ENCODE measurements around the gene CNTN1. TPM values are rescaled to one million over a fixed set of nuclear protein-coding genes. Genes with fewer than 3 reads are reported as not detected.

The CNTN1 gene
- 1.4 and 4.6 TPM in 2 replicates for total RNA-seq (2014; rRNA removed; shearing (Covaris generic))

DNA sequence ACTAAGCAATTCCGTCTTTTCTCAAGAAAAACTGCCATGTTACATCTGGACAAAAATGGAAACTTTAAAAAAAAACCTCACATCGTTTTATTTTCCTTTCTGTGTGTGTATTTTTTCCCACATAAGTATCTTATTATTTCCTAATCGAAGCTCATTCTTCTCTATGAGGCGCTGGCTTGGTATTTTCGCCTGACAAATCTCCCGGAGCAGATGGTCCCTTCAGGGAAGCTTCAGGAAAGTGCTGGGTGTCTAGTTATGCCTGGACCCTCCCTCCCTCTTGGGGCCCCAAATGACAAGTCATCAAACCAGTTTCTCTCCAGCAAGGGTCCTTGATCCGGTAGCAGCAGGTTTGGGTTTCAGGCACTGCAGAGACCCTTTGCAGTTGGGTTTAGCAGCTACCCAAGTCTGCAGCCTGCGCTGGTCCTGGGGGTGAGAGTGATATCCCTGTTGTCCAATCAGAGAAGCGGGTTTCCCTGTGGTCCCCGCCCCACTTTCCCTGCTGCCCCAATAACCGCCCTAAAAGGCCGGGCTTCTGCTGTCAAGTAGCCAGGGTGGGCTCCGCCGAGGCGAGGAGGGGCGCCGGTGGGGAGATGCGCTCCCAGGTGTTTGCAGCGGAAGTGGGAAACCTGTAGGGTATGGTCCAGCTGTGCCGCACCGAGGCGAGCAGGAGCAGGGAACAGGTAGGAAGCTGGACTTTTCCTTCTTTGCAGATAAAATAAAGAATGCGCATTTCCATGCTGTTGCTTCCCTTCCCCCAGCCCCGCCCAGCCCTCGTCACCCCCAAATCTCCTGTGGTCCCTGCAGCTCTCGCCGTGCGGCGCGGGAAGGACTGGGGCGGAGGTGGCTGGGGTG lies at the start of gene CNTN1:
CNTN1 (plus strand) TSS at position 527 of the 852 bp plus-strand sequence.
- H3K27ac ChIP-seq: no peak within 1 kb of the TSS
- H3K36me3 ChIP-seq: no peaks in the 10 kb centered on the region
- H3K27me3 ChIP-seq (replicated peaks): peaks cover 19% of the 10 kb centered on the region
- no peak for DNase-seq (ENCODE audit: low read depth in 1 of 2, low spot score in 2 of 2)
- no peaks in the 10 kb centered on the region for H3K9me3 ChIP-seq (replicated peaks)
- no peaks in the 10 kb centered on the region for H3K4me1 ChIP-seq (replicated peaks)
- H3K4me3 ChIP-seq: no peak within 1 kb of the TSS

DNA sequence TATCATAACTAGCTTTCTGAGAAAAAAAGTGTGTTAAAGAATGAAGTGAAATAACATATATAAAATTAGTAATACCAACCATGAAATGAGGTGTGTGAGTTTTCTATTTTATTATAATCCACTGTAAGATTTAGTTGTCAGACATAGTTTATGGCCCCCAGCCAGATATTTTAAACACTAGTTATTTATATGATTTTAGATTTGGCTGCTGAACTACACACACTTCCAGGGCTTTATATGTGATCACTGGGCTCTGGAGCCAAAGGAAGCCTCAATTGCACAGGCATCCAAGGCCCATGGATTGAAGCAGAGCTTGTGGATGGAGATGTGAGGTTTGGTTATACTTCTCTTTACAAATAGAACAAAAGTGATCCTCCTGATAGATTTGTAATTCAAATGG lies 48.7 kb upstream of the CNTN1 start:
- Histone ChIP-seq H3K4me1 (replicated peaks) (no peaks in the 10 kb centered on the region), H3K27me3 (replicated peaks) (no peaks in the 10 kb centered on the region; the same call in 1 of the 2 replicates), H3K36me3 (no peaks in the 10 kb centered on the region), H3K9me3 (replicated peaks) (no peaks in the 10 kb centered on the region), H3K4me3 (no peak overlapping the region), H3K27ac (no peak overlapping the region)
- DNase-seq (ENCODE audit: low read depth in 1 of 2, low spot score in 2 of 2): no peak

DNA sequence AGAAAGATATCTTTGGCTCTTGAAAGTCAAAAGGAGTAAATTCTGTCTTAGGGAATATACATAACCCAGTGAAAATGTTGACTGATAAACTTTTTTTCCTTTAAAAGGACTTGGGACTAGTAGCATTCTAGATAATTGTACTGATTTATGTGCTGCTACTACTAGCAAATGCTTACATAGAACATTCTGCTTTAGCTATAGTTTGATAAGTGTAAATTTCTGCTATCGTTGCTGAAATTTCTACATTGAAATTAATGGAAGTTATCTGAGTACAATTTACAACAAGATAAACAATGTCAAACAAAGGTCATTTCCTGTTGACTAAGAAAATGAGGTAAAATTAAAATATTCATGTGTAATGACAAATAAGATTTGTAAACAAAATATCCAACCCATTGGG lies 48.3 kb upstream of the CNTN1 start:
- no peaks in the 10 kb centered on the region for H3K4me1 ChIP-seq (replicated peaks)
- no peak overlapping the region for H3K27ac ChIP-seq
- no peaks in the 10 kb centered on the region; the same call in 1 of the 2 replicates for H3K27me3 ChIP-seq (replicated peaks)
- no peak overlapping the region for H3K4me3 ChIP-seq
- DNase-seq (ENCODE audit: low read depth in 1 of 2, low spot score in 2 of 2): no peak
- no peaks in the 10 kb centered on the region for H3K36me3 ChIP-seq
- no peaks in the 10 kb centered on the region for H3K9me3 ChIP-seq (replicated peaks)

DNA sequence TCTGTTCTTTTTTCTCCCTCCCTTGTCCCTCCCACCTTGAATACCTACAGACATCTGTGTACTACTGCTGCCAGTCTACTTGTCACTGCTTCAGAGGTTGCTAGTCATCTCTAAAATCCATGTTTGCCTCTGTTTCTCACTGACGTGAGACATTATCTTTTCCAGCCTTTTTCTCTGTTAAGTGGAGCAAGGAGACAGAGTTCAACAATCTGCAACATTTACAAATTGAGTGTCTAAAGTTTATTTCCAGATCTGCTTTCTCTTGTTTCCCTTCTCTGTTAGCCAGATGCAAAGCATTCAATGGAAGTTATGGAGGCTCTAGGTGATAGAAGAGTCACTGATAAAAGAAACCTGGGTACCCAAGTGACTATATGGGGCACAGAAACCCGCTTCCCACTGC lies 47.5 kb upstream of the CNTN1 start:
- DNase-seq (ENCODE audit: low read depth in 1 of 2, low spot score in 2 of 2): no peak
- Histone ChIP-seq H3K27ac (no peak overlapping the region), H3K36me3 (no peaks in the 10 kb centered on the region), H3K27me3 (replicated peaks) (no peaks in the 10 kb centered on the region; the same call in 1 of the 2 replicates), H3K9me3 (replicated peaks) (no peaks in the 10 kb centered on the region), H3K4me3 (no peak overlapping the region), H3K4me1 (replicated peaks) (no peaks in the 10 kb centered on the region)

DNA sequence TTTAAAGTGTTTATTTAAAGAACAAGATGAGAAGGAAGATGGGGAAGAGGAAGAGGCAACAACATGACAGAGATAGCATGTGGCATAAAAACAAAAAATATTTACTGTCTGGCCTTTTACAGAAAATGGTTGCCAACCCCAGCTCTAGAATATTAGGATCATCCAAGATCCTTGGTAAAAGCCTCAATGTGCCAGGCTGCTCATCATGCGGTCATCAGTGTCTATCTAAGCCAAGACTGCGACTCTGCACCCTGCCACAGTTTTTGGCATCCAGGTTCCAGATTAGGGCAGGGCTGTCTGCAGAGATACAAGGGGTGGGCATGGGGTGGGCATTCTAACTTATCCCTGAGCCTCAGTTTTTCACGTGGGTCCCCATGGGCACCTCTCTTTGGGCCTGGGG lies 46.9 kb upstream of the CNTN1 start:
- Histone ChIP-seq H3K9me3 (replicated peaks) (no peaks in the 10 kb centered on the region), H3K4me3 (no peak overlapping the region)
- DNase-seq (ENCODE audit: low read depth in 1 of 2, low spot score in 2 of 2): no peak

DNA sequence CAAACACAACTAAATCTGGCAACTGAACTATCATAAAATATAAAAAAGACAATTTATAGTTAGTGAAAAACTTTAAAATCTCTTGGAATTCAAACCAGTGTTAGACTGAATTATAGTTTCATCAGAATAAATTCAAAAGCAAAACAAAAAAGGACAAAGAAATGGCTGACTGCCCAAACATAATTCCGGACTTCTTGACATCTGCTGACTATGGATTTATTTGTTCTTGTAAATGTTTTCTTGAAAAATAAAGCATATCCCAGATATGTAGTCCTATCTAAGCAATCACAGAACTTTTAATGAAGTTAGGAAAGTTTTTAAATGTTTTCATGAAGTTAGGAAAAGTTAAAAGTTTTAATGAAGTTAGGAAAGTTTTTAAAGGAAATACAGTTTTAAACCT lies 45.8 kb upstream of the CNTN1 start:
- Histone ChIP-seq H3K4me3 (no peak overlapping the region), H3K9me3 (replicated peaks) (no peaks in the 10 kb centered on the region), H3K27ac (no peak overlapping the region), H3K27me3 (replicated peaks) (no peaks in the 10 kb centered on the region; the same call in 1 of the 2 replicates), H3K4me1 (replicated peaks) (no peaks in the 10 kb centered on the region), H3K36me3 (no peaks in the 10 kb centered on the region)
- DNase-seq (ENCODE audit: low read depth in 1 of 2, low spot score in 2 of 2): no peak

More for the DNA sequence above, 46.9 kb upstream of the CNTN1 start:
- H3K4me1 ChIP-seq (replicated peaks): no peaks in the 10 kb centered on the region
- H3K27me3 ChIP-seq (replicated peaks): no peaks in the 10 kb centered on the region; the same call in 1 of the 2 replicates
- H3K27ac ChIP-seq: no peak overlapping the region
- no peaks in the 10 kb centered on the region for H3K36me3 ChIP-seq

DNA sequence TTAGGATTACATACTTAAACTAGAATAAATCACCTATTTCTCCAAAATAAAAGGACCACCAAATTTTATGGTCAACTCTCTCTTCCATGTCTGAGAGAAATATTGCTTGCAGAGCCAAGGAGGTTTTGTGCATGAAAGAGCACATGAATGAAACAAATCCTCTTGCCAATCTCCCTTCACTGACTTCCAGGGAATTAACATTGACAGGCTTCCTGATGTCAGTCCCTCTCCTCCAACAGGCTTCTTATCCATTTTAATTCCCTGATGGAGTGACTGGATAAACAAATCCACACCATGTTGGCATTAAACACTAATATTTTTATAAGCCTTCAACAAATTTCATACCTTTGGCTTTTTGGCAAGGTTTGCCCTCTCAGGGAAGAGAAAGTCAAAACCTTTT lies 45.3 kb upstream of the CNTN1 start:
- no peak for DNase-seq (ENCODE audit: low read depth in 1 of 2, low spot score in 2 of 2)
- H3K9me3 ChIP-seq (replicated peaks): no peaks in the 10 kb centered on the region
- no peak overlapping the region for H3K27ac ChIP-seq
- no peak overlapping the region for H3K4me3 ChIP-seq
- H3K4me1 ChIP-seq (replicated peaks): no peaks in the 10 kb centered on the region
- H3K27me3 ChIP-seq (replicated peaks): no peaks in the 10 kb centered on the region; the same call in 1 of the 2 replicates
- H3K36me3 ChIP-seq: no peaks in the 10 kb centered on the region

DNA sequence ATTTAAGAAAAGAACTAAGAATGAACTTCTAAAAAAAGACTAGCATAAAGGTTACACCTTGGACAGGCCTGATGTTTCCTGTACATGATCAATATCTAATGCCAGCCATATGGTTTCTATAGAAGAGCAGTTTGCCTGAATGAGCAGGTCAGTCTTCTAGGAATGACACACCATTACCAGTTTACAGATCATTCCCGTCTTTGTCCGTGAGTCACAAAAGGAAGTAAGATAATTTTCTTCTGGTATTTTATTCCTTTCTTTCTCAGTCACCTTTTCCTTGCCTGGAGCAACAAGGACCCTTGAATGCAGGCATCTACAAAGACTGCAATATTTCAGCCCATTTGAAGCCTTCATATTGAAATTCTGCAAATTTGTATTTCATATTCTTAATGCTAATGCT lies 44.6 kb upstream of the CNTN1 start:
- Histone ChIP-seq H3K4me1 (replicated peaks) (no peaks in the 10 kb centered on the region), H3K36me3 (no peaks in the 10 kb centered on the region), H3K27me3 (replicated peaks) (no peaks in the 10 kb centered on the region; the same call in 1 of the 2 replicates), H3K9me3 (replicated peaks) (no peaks in the 10 kb centered on the region), H3K27ac (no peak overlapping the region), H3K4me3 (no peak overlapping the region)
- DNase-seq (ENCODE audit: low read depth in 1 of 2, low spot score in 2 of 2): no peak

DNA sequence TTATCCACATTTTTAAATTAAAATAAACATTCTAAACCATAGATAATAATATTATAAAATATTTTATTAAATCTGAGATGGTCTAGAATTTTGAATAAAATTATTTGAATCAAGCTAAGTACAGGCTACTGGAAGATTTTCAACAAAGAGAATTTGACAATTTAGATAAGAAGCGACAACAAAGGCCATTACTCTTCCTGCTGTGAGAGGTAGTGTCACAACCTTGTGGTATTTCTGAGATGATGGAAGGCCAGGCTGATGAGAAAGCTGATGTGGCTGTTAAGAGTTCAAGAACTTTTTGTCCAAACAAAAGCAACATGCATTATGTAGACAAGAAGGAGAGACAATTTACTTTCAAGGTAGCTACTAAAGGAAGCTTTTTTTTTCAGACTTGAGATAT lies 43.7 kb upstream of the CNTN1 start:
- Histone ChIP-seq H3K4me3 (no peak overlapping the region), H3K27ac (no peak overlapping the region)
- DNase-seq (ENCODE audit: low read depth in 1 of 2, low spot score in 2 of 2): no peak

DNA sequence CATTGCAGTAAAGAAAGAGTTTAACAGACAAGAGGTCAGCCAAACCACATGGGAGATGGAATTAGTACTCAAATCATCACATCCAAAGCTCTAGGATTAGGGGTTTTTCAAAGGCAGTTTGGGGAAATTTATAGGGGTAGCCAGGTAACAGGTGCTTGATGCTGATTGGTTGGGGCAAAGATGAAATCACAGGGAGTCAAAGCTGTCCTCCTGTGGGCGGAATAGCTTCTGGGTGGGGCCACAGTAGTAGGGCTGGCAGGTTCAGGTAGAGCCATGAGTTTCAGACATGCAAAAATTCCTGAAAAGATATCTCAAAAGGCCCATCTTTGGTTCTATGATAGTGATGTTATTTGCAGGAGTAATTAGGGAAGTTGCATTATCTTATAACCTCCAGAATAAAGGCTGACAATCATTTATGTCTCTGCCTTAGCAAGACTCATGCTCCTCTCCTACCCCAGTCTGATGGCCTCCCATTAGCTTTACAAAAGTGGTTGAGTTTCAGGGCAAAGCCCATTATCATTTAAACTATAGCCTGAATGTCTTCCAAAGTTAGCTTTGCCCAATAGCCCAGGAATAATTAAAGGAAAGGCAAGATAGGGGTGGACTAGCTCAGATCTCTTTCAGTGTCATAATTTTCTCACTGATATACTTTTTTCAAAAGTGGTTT lies 42.1 kb upstream of the CNTN1 start:
- Histone ChIP-seq H3K4me3 (no peak overlapping the region), H3K4me1 (replicated peaks) (no peaks in the 10 kb centered on the region), H3K9me3 (replicated peaks) (no peaks in the 10 kb centered on the region), H3K27ac (no peak overlapping the region), H3K36me3 (no peaks in the 10 kb centered on the region), H3K27me3 (replicated peaks) (no peaks in the 10 kb centered on the region; the same call in 1 of the 2 replicates)
- DNase-seq (ENCODE audit: low read depth in 1 of 2, low spot score in 2 of 2): no peak

More for the DNA sequence above, 43.7 kb upstream of the CNTN1 start:
- H3K27me3 ChIP-seq (replicated peaks): no peaks in the 10 kb centered on the region; the same call in 1 of the 2 replicates
- no peaks in the 10 kb centered on the region for H3K9me3 ChIP-seq (replicated peaks)
- no peaks in the 10 kb centered on the region for H3K36me3 ChIP-seq
- H3K4me1 ChIP-seq (replicated peaks): no peaks in the 10 kb centered on the region

DNA sequence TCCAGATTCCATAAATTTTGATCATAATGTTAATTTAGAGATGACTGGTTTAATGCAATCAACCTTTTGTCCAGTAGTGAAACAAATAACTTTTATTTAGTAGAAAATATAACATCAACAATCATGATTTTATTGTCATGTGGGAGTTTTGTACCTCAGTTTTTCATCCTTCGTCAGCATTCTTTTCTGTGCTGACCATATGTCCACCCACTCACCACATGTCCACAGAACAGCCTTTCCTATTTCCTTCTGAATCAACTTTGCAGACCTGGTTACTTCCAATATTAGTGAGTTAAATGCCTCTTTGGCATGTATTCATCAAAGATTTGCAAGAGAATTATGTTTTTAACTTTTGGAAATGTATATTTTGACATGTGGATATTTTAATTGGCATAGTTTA lies 36.8 kb upstream of the CNTN1 start:
- Histone ChIP-seq H3K27ac (no peak overlapping the region), H3K4me1 (replicated peaks) (no peaks in the 10 kb centered on the region), H3K4me3 (no peak overlapping the region), H3K27me3 (replicated peaks) (no peaks in the 10 kb centered on the region), H3K9me3 (replicated peaks) (no peaks in the 10 kb centered on the region), H3K36me3 (no peaks in the 10 kb centered on the region)
- DNase-seq (ENCODE audit: low read depth in 1 of 2, low spot score in 2 of 2): no peak

DNA sequence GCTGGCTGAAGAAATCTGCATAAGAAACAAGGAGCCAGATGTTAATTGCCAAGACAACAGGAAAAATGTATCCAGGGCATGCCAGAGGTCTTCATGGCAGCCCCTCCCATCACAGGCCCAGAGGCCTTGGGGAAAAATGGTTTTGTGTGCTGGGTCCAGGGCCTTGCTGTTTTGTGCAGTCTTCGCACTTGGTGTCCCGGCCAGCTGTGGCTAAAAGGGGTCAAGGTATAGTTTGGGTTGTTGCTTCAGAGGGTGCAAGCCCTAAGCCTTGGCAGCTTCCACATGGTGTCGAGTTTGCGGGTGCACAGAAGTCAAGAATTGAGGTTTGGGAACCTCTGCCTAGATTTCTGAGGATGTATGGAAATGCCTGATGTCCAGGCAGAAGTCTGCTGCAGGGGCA lies 29.9 kb upstream of the CNTN1 start:
- no peak overlapping the region for H3K4me3 ChIP-seq
- no peaks in the 10 kb centered on the region for H3K27me3 ChIP-seq (replicated peaks)
- no peaks in the 10 kb centered on the region for H3K9me3 ChIP-seq (replicated peaks)
- no peak overlapping the region for H3K27ac ChIP-seq
- no peak for DNase-seq (ENCODE audit: low read depth in 1 of 2, low spot score in 2 of 2)
- H3K4me1 ChIP-seq (replicated peaks): no peaks in the 10 kb centered on the region
- no peaks in the 10 kb centered on the region for H3K36me3 ChIP-seq

DNA sequence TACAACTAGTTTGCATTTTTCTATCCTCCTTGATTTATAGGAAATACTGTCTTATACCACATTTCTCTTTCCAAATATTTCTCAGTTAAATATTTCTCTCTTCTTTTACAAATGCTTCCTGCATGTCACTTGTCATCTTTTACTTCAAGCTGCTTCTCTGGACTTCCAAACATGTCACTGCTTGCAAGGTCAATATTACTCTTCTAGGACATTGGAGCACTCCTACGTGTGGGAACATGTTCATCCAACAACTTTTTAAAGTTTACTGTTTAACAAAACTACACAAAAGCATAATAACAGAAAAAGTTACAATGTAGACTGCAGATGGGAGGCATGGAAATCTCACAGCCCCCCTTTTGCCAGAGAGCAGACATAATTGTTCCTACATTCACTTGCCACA lies 28.5 kb upstream of the CNTN1 start:
- H3K9me3 ChIP-seq (replicated peaks): no peaks in the 10 kb centered on the region
- H3K4me1 ChIP-seq (replicated peaks): no peaks in the 10 kb centered on the region
- no peaks in the 10 kb centered on the region for H3K27me3 ChIP-seq (replicated peaks)
- H3K4me3 ChIP-seq: no peak overlapping the region
- no peaks in the 10 kb centered on the region for H3K36me3 ChIP-seq
- H3K27ac ChIP-seq: no peak overlapping the region
- no peak for DNase-seq (ENCODE audit: low read depth in 1 of 2, low spot score in 2 of 2)

DNA sequence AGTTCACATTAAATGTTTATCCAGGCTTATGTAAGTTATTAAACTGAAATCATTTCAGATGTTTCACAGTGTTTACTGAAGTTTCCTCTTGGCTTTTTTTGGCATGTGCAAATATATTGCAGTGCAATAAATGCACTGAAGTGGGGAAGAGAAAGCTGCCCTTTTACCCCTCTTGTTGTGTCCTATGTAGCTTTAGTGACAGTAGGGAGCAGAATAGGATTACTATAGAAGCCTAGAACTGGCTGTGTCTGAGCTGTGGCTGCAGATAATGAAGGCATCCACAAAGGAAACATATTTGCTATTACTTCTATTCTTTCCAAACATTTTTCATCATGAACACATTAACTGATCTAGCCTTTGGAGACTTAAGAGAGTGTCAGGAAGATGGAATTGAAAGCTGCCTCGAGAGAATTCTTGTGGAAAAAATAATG lies 24.1 kb upstream of the CNTN1 start:
- H3K36me3 ChIP-seq: no peaks in the 10 kb centered on the region

More for the DNA sequence above, 24.1 kb upstream of the CNTN1 start:
- no peak overlapping the region for H3K27ac ChIP-seq
- H3K4me1 ChIP-seq (replicated peaks): no peaks in the 10 kb centered on the region
- no peak overlapping the region for H3K4me3 ChIP-seq
- H3K27me3 ChIP-seq (replicated peaks): no peaks in the 10 kb centered on the region
- H3K9me3 ChIP-seq (replicated peaks): no peaks in the 10 kb centered on the region
- no peak for DNase-seq (ENCODE audit: low read depth in 1 of 2, low spot score in 2 of 2)
